ENCODE results near the gene COLQ.
"Not testable (repeated sequence)": the region's sequence is repeated elsewhere in the genome, so short reads cannot be mapped to it uniquely, and the experiment has no call there.

Gene COLQ

DNA sequence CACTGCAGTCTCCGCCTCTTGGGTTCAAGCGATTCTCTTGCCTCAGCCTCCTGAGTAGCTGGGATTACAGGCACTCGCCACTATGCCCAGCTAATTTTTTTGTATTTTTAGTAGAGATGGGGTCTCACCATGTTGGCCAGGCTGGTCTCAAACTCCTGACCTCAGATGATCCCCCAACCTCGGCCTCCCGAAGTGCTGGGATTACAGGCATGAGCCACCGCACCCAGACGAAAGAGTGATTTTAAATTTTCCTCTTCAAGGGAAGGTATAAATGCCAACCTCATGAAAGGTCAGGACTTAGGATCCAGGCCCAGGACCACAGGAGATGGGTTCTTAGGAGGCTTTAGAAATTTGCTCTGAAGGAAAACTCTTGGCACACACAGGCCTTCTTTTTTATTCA lies 110.5 kb downstream of the COLQ start:
- DNase-seq: not testable (repeated sequence)

DNA sequence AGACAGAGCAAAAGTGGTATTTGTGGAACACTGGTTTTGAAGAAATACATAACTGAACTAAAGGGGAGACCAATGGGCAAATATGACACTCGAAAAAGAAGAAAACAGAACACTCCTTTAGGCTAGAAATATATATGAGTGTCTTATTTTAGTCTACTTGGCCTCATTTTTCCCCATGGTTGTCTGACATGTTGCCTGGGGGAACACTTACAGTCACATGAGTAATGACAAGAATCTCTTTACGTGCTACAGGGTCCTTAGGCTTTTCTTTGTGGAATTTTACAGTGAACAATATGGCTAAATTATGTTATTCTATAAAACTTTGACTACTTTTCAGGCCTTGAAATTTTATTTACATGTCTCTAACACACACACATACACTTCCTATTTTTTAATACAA lies 111.7 kb downstream of the COLQ start:
- DNase-seq: no peak

DNA sequence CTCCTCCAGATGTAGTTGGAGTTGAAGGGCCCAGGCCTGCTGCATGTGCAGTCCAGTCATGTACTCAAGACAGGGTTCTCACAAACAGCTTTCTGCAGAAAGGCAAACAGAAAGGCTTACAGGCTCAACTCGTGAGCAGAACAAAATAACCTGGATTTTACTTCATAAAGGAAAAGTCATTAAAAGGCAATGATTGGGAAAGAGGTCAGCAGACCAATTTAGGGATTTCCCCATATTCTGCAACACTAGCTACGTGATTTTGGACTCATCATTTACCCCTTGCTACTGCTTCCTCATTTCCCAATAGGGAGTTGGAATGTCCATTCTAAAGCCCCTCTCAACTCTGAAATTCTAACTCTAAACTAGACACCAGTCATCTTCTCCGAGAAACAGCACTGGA lies 112.3 kb downstream of the COLQ start:
- no peak for DNase-seq

DNA sequence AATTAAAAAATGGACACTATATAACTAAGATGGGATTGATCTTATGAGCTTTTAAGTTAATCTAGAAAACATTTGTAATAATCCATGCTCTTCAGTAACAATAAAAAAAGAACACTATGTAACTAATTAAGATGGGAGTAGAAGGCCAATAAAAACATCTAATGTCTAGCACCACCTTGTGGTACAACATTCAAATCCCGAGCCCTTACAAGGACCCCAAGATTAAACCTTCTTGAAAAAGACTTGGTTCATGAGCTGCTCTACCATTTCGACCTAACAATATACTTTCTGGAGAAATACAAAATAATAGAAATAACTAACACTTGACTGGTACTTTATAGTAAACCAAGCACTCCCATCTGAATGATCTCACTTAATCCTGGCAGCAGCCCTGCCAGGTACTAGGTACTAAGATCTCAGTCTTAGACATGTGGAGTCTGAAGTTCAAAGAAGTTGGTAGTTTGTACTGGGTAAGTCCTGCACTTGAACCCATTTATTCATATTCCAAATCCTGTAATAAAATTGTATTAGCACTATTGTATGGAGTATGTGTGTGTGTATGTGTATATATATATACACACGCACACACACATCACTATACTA lies 116.0 kb downstream of the COLQ start:
- DNase-seq: peak; percentile 86

DNA sequence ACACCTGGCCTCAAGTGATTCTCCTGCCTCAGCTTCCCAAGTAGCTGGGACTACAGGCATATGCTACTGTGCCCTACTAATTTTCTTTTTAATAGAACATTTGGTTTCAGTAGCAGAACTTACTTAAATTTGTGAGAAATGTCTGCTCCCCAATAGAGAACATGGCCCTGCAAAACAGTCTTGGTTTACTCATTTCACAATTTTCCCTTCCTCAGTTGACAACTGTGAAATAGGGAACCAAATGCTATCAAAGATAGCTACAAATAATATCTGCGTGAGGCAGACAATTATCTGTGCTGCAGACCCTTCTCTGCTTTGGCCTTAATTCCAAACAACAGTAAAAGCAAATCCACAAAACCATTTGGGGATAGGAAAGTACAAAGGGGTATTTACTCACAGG lies 116.7 kb downstream of the COLQ start:
- DNase-seq: peak; percentile 40

DNA sequence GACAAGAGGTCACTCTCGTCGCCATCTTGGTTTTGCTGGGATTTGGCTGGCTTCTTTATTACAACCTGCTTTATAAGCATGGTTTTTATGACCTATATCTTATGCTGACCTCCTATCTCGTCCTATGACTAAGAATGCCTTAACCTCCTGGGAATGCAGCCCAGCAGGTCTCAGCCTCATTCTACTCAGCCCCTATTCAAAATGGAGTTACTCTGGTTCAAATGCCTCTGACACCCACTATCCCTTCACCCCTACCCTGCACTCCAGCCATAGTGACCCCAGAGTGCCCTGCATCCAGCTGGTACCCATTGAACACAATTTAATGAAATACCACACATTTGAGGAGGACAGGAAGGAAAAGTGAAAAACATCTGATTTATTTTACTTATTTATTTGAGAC lies 117.5 kb downstream of the COLQ start:
- DNase-seq: no peak

DNA sequence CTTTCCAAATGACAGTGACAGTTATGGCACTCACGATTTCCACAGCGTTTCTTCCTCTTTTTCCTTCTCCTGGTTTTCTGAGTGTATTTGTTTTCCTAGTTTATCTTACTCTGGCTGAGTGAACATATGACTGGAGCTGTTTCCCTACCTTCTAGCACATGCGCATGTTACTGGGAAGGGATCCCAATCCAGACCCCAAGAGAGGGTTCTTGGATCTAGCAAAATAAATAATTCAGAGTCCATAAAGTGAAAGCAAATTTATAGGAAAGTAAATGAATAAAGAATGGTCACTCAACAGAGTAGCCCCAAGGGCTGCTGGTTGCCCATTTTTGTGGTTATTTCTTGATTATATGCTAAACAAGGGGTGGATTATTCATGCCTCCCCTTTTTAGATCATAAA lies 118.0 kb downstream of the COLQ start:
- DNase-seq: no peak

DNA sequence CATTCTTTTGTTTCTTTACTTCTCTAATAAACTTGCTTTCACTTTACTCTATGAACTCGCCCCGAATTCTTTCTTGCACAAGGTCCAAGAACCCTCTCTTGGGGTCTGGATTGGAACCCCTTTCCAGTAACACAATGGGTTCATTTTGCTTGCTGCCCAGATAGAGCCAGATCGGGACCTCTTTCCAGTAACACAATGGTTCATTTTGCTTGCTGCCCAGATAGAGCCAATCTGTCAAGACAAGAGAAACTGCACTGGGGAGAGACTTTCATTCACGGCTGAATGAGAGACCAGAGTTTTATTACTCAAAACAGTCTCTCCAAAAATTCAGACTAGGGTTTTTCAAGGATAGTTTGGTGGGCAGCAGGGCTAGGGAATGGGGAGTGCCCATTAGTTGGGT lies 119.6 kb downstream of the COLQ start:
- DNase-seq: no peak
